HG03060 (cell line): ENCODE results near the gene TSC1.

Experiments
- ATAC-seq: cut with Tn5 transposase; IDR thresholded peaks from one replicate; pipeline ENCODE4 v1.9.1; 2021; ENCODE audit warnings: low read depth, moderate number of reproducible peaks; ENCODE audit not compliant: unreplicated experiment

Gene TSC1

DNA sequence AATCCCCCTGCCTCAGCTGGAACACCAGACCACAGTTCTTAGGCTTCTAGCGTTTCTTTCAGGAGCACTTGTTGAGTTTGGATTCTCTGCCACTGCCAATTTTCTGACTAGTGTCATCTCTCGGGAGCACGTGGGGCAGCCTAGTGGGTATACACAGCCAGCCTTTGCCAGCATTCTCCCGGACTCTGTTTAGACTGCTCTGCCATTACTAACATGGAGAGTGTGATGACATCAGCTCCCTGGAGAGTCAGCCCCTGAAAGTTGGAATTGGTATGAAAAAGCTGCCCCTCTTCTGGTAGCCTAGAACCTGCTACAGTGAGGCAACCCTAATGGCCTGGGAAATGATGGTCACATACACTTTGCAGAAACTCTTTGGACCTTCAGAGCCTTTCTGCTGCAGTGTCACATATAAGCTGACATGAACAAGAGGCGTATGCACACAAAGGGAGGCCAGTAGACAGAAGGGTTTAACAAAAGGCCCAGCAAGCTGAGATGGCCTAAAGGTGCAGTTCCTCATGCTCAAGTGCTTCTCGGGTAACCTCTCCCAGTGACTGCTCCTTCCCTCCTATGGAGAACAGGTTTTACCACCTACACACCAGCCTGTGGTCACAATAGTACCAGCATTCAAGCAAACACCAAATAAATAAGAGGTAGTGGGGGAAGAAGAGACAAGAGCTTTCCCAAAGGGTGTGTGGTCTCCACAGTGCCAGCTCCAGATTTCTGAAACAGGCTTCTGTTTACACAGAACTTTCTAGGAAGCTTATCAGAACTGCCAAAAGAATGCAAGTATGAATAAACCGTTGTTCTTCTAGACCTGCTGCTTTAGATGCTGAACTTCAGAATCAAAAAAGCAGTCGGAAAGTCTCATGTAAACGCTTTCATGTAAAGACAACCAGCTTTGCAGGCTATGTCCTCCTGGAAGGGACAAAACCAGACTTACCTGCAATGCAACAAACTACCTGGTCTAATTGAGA is 49.3 kb downstream of the TSC1 start:
- no peak for ATAC-seq

DNA sequence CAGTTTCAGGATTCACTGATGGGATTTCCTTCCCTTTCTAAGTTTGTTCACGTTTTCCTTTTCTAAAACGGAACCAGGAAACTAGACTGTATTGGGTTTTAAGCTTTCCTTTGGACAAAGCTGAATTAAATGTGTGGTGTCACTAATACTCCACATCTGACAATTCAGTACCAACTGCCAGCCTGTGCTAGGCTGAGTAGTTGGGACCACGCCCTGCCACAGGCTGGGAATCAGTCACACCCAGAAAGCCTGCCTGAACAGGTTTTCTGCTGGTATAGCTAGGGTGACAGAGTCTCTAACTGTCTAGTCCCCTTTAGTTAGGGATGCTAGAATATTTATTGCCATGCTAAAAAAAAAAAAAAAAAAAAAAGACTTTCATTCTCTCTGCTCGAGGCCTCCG is 50.1 kb downstream of the TSC1 start:
- ATAC-seq: no peak

DNA sequence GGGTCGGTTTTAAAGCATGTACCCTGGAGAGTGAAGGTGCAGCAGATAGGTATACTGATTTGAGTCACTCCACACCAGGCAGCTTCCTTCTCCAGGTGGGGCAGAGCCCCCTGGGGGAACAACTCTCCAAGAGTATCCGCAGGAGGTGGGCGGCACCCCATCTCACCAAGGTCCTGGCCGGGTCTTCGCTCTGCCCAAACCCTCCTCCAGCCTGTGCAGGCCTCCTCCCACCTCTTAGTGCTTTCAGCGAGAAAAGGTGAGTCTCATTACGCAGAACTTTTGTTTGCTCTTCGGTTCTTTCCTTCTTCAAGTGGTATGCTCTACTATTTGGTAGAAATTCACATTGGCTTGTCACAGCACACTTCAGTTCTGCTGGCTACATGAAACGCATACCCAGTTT is 52.0 kb downstream of the TSC1 start:
- no peak for ATAC-seq

DNA sequence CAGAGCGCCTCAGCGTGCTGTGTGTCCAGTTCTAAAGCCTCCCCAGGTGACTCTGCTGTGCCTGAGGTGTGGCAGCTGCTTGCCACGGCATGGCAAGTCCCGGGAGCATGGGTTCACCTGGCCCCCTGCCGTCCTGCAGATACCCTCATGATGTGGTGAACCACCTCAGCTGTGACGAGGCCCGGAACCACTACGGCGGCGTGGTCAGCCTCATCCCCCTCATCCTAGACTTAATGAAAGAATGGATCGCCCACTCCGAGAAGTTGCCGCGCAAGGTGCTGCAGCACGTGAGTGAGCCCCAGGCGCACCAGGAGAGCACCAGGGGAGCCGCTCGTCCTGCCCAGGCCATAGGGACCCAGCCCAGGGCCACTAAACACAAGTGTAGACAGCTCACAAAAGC is 56.3 kb downstream of the TSC1 start:
- ATAC-seq: no peak

DNA sequence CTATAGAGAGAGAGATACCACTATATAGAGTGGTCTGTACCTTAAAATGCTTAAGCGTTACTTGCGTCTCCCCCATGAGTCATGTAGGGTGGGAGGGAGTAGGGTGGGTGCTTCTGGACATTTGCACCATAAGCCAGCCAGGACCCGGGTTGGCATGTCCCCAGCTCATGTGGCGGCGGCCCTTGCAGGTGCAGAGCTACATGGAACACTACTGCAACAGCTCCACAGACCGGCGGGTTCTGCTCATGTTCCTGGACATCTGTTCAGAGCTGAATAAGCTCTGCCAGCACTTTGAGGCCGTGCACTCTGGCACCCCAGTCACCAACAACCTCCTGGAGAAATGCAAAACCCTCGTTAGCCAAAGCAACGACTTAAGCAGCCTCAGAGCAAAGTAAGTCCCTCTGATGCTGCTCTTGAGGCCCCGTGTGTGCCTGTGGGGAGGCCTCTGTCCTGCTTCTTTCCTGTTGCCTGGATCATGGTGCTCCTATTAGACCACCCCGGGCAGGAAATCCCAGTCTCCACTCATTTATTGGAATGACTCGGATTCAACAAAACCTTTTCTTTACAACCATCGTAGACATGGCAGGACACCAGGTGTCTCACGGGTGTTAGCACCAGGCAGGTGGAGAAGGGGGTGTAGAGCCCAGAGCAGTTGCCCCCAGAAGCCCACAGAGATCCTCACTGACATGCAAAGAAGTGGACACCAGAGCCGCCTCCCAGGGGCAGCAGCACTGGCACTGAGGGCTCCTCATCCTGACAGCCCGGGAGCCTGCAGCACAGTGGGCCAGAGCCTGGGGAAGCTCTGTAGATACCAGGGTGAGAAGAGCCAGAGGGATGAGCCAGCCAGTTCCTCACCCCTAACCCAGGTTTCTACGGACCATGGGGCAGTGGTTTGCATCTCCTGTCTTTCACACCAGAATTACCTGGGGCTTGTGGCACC is 57.0 kb downstream of the TSC1 start:
- no peak for ATAC-seq

DNA sequence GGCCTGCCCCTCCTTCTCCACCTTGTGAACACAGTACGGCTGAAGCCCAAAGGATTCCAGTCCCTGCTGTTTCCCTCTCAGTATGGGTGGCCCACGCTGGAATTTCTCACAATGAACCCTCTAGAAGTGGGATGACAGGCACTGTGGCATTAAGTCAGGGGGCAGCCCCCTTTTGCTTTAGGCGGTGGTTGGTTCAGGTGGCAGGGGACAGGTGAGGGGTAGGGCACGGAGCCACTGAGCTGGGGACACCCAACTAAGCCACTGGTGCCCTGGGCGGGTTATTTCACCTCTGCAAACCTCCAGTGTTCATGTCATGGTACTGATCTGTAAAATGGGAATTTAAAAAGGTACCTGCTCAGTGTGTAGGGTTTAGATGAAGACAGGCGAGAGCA is 58.1 kb downstream of the TSC1 start:
- no peak for ATAC-seq

DNA sequence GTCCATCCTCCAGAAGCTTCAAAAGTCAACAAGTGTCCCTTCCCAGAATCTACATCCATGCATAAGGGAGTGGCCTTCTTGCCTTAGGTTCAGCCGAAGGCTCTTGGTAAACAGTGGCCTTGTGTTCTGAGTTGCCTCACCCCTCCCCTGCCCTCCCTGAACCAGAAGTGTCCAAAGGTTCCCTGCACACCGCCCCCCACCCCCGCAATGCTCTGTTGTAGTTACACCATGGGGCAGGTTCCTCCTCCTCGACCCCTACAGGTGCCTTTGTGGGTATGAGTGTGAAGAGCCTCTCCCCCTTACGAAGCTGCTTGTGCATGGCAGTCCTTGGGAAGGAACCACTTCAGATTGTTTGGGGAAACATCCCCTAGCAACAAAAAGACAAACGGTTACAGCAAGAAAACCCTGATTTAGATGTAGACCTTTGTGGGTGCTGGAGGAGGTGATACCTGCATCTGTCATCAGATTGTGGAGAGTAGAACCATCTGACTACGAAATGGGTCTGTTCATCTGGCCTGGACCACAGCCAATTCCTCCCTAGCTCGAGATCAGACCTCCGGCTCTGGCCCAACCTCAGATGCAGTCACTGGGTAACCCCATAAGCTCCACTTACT is 58.6 kb downstream of the TSC1 start:
- ATAC-seq: no peak

DNA sequence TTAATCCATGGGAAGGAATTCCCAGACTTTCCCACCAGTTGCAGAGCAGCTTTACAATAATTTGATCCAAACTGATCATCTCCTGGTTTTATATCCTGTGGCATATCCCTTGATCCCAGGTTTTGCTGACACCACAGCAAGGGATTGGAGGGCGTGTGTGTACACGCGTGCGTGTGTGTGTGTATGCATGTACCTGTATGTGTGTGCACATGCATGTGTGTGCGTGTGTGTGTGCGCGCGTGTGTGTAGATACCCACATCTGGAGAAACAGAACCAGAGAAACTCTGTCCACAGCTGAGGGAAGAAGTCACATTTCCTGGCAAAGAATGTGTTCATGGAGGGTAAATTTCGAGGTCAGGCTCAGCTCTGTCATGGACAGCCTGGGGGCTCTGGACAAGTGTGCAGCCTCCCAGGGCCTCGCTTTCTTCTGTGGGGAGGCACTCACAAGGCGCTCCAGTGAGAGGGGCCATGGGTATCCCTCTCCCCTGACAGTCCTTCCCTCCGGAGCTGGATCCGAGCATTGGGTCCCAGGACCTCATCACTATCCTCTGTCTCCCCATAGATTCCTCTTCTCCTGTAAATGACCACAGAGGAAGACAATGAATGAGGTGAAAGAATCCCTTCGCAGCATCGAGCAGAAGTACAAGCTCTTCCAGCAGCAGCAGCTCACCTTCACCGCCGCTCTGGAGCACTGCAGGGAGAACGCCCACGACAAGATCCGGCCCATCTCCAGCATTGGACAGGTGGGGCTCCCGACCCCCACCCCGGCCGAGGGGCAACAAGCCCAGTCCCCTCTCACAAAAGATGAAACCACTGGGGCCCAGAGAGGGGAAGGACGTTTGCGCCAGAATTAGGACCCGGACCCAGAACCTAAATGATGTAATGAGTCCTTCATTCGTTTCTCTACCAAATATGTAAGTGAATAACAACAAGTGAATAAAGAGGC is 60.8 kb downstream of the TSC1 start:
- ATAC-seq: no peak

DNA sequence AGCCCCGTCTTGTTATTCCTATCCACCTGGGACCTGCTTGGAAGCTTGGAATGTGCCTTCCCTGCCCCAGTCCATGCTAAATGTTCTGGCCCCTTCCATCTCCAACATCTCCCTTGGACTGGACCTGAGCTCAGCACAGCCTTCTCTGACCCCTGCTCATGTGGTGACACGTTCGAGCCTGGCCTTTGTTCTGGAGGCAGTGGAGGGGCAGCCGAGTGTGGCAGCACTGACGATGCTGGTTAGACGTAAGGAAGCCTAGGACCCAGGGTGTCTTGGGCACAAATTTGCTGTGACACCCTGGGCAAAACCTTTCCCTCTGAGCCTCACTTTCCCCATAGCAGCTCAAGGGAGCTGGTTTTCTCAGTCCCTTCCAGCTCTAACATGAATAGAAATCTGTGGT is 61.8 kb downstream of the TSC1 start:
- no peak for ATAC-seq

DNA sequence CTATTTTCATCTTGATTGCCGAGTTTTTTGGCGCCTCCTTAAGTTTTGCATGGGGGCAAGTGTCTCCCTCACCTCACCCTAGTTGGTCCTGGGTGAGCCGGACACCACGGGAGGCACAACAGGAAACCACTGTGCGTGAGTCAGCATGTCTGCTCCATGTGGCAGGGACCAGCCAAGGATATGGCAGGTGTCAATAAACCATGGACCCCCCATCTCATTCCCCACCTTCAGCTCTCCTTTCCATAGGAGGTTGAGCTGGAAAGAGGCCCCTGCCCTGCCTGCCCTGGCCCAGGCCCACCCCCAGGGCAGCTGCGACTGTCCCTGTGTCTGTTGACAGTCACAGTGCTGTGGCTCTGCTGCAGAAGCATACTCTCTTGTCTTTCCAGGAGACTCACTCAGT is 62.6 kb downstream of the TSC1 start:
- no peak for ATAC-seq

DNA sequence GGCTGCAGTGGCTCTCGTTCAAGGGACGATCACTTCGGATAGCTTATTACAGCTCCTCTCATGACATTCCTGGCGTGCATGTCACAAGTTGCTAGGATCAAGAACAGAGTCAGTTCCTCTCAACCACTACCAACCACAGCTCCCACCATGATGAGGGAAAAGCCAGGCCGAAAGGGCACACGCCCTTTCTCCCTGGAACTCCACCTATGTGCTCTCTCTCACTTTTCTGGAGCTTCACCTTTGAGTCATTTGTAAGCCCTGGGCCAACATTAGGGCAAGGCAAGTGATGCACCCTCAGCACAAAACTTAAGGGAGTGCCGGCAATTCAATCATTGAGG is 64.1 kb downstream of the TSC1 start:
- ATAC-seq: no peak

DNA sequence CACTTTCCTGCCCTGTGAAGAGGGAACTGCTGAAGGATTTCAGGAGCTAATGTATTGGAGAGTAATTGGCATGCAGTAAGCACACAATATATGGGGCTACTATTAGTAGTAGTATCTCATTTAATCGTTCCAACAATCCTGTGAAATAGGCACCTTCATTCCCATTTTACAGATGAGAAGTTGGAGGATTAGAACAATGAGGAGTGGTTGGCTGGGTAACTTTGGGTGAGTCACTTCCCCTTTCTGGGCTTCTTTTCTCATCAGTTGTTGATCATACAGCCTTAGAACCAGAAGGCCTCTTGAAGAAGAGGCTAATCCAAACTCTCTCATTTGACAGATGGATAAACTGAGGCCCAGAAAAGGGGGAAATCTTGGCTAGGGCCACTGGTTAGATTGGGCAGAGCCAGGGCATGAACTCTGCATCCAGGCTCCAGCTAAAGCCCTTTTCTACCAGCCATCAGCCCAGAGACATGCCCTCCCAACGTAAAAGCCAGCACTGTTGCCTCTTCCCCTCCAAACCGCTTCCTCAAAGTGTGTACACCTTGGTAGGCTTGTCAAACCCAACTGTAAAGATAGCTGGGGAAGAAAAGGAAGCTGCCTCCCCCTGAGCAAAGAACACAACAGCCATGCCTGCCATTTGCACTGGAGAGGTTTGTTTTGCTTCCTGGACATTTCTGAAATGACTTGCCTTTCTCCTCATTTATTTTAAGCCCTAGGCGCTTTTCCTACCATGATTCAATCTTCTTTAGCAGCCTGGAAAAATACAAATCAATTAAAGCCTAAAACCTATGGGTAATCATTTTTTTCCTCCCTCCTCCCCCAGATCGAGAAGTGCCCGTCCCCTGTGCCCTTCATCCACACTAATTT is 64.7 kb downstream of the TSC1 start:
- ATAC-seq: no peak

DNA sequence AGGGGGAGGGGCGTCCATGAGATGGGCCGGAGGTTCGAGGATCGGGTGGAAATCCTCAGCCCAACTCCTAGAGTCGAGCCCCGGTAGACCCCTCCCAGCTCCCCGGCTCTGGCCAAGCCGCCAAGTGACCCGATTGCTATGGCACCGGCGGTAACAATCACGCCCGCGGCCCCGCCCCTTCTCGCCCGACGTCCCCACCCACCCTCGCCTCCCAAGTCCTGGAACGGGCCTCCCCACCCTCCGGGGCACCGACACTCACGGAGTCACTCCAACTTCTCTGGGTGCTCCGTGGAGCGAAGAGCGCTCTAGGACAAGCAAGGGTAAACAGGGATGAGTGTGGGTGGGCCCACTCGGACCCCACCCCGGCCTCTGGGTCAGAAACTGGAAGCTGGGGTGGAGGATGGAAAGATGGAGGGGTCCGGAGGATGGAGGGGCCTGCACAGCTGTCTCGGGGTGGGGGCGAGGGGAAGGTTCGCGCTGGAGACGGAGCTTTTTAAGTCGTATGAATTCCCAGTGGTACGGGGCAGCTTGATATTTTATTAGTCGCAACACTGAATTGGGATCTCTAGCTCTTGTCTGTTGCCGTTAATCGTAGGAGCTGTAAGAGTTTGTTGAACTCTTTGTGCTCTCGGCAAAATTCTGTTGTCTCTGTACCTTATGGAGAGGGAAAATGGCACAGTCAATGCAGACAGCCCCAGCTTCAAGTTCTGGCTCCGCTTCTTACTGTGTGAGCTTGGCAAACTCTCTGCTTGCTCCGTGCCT is 65.5 kb downstream of the TSC1 start, which contains the start of gene SPACA9:
TSS of gene SPACA9 (plus strand) at position 204 of the 762 bp plus-strand sequence. CDS start 5,050 bp downstream, outside the sequence.
- ATAC-seq: no peak

DNA sequence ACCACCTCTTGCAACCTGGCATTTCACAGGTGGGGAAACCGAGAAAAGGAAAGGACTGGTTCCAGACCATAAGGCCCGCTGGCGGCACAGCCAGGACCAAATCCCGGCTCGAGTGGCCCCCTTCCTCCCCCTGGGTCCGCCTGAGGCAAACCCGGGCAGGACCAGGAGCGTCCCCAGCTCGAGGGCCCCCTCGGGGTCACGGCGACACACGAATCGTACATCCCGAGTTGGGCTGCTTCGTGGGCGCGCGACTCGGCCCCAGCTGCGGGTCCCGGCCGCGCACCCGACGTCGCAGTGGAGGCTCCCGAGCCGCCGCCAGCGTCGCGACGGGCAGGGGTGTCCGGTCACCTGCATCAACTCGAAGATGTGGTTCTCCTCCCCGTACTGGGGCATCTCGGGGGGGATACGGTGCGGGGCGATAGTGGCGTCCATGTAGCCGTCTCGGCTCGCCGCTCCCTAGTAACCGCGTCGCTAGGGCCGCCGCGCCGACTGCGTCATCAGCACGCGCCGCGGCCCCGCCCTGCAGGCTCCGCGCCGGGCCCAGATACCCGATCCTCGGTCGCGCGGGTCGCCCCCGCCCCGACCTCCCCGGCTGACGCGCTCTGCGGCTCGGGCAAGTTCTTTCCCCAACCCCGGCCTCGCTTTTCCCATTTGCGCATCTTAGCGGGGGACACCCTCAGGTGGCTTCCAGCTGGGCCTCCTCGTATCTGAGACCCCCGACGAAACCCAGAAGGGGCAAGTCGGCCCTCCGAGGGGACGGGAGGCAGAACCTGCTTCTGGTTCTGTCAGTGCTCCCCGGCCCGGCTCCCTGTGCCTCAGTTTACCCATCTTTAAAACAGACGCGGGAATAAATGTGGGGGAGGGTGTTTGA is 66.4 kb downstream of the TSC1 start, which contains the start of gene AK8:
TSS of gene AK8 (minus strand) at position 461 of the 871 bp plus-strand sequence. CDS start at position 432, 29 bp downstream.
- no peak for ATAC-seq

DNA sequence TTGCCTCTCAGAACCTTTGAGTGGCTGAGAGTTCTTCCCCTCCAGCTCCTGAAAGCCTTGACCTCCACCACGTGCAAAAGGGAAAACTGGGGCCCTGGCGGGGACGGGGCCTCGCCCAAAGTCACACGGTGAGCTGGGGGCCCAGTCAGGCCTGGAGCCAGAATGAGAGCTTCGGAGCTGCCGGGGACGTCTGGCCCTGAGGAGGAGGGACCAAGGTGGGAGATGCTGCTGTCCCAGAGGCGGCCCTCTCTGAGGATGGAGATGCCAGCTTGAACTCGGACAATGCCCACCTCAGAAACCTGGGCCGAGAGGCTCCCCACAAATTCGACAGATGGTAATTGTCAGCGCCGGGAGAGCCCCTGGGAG is 67.0 kb downstream of the TSC1 start:
- no peak for ATAC-seq

DNA sequence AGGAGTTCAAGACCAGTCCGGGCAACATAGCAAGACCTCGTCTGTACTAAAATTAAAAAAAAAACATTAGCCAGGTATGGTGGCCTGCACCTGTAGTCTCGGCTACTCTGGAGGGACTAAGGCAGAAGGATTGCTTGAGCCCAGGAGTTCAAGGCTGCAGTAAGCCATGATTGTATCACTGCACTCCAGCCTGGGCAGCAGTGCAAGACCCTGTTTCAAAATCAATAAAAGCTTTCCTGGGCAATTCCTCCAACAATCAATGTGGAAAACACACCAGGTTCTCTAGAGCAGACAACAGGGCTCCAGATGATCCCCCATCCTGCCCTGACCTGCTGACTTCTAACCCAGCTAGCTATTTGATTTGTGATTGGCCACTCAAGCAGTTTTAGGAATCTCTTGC is 67.6 kb downstream of the TSC1 start:
- no peak for ATAC-seq

DNA sequence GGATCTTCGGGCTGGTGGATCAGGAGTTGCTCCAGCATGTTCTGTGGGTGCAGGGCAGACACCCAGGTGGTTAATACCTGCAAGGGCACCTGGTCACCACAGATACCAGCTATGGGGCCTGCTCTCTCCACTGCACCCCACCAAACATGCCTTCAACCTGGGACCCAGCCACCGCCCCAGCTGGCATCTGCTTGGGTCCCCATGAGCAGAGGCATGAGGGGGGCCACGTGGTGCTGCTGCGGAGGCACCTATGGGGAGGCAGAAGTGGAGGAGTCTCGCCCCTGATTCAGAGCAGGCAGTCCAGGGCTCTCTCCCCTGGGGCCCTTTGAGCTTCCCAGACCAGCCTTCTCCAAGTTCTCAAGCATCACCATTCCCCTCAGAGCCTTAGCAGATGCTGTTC is 69.3 kb downstream of the TSC1 start:
- no peak for ATAC-seq
